Astrocyte (in vitro differentiated cells and primary cell): ENCODE measurements around the gene ANKRD53. TPM values are rescaled to one million over a fixed set of nuclear protein-coding genes. Genes with fewer than 3 reads are reported as not detected.

Source experiments
- DNase-seq: peaks from one replicate; pipeline ENCODE4 v3.0.0-alpha.2; 2010; ENCODE audit warnings: low read depth
- FAIRE-seq: peaks from 2 replicates; lab custom pipeline; 2011; peaks lifted over from hg19 to GRCh38; lab: Jason Lieb, UNC
- H2AFZ ChIP-seq: 2 replicates; pipeline ENCODE4 v1.6.0; 2012; ENCODE audit warnings: low read depth, low read length, inconsistent platforms
- H3K27ac ChIP-seq: 2 replicates; pipeline ENCODE4 v1.5.1; 2011; ENCODE audit warnings: low read depth, low read length, inconsistent platforms
- H3K27me3 ChIP-seq: 2 replicates; pipeline ENCODE4 v1.6.0; 2011; ENCODE audit warnings: low read length, inconsistent platforms; ENCODE audit not compliant: insufficient read depth
- H3K36me3 ChIP-seq: 2 replicates; pipeline ENCODE4 v1.5.1; 2011; ENCODE audit warnings: low read length, inconsistent platforms; ENCODE audit not compliant: insufficient read depth
- H3K4me1 ChIP-seq: 2 replicates; pipeline ENCODE4 v1.5.1; 2011; ENCODE audit warnings: low read length, inconsistent platforms; ENCODE audit not compliant: insufficient read depth
- H3K4me2 ChIP-seq: 2 replicates; pipeline ENCODE4 v1.6.0; 2012; ENCODE audit warnings: low read length, inconsistent platforms
- H3K4me3 ChIP-seq: 2 replicates; pipeline ENCODE4 v1.5.1; 2011; ENCODE audit warnings: low read depth, mild to moderate bottlenecking, low read length, inconsistent platforms; ENCODE audit not compliant: insufficient read depth
- H3K79me2 ChIP-seq: 2 replicates; pipeline ENCODE4 v1.6.0; 2012; ENCODE audit warnings: mild to moderate bottlenecking, low read length, inconsistent platforms; ENCODE audit not compliant: insufficient read depth
- H3K9ac ChIP-seq: 2 replicates; pipeline ENCODE4 v1.6.0; 2012; ENCODE audit warnings: mild to moderate bottlenecking, low read length, inconsistent platforms
- H3K9me3 ChIP-seq: 2 replicates; pipeline ENCODE4 v1.5.1; 2012; ENCODE audit warnings: low read depth, mild to moderate bottlenecking, low read length, inconsistent platforms; ENCODE audit not compliant: insufficient read depth
- H4K20me1 ChIP-seq: 2 replicates; pipeline ENCODE4 v1.6.0; 2012; ENCODE audit warnings: low read length, inconsistent platforms; ENCODE audit not compliant: insufficient read depth
- H3K27ac Mint-ChIP-seq: one replicate; pipeline ENCODE4 v1.8.0; 2021; ENCODE audit warnings: mild to moderate bottlenecking, mixed read lengths; ENCODE audit not compliant: unreplicated experiment
- H3K27me3 Mint-ChIP-seq: one replicate; pipeline ENCODE4 v1.8.0; 2021; ENCODE audit warnings: low read depth, mixed read lengths; ENCODE audit not compliant: unreplicated experiment
- H3K36me3 Mint-ChIP-seq: one replicate; pipeline ENCODE4 v1.8.0; 2021; ENCODE audit warnings: low read depth, mixed read lengths; ENCODE audit not compliant: unreplicated experiment
- H3K4me1 Mint-ChIP-seq: one replicate; pipeline ENCODE4 v1.8.0; 2021; ENCODE audit warnings: low read depth, mixed read lengths; ENCODE audit not compliant: unreplicated experiment
- H3K4me3 Mint-ChIP-seq: one replicate; pipeline ENCODE4 v1.8.0; 2021; ENCODE audit warnings: mild to moderate bottlenecking, moderate library complexity, mixed read lengths; ENCODE audit not compliant: unreplicated experiment
- H3K9me3 Mint-ChIP-seq: one replicate; pipeline ENCODE4 v1.8.0; 2021; ENCODE audit warnings: mild to moderate bottlenecking, mixed read lengths; ENCODE audit not compliant: unreplicated experiment
- CTCF ChIP-seq: IDR thresholded peaks from 2 replicates; pipeline ENCODE4 v1.5.1; 2011; ENCODE audit warnings: low read depth, mild to moderate bottlenecking, inconsistent platforms, low read length, moderate library complexity; ENCODE audit not compliant: insufficient read depth
- EZH2 ChIP-seq: IDR thresholded peaks from 2 replicates; pipeline ENCODE4 v1.6.1; 2012; ENCODE audit warnings: mild to moderate bottlenecking, low read length, inconsistent platforms; ENCODE audit not compliant: insufficient read depth
- total RNA-seq: library from RNA; stranded (reverse); gene quantifications from 2 replicates; pipeline ENCODE4 v1.2.1, GENCODE V29; 2021

The ANKRD53 gene
- total RNA-seq, 1 donor from 2014 or later: 1.1 TPM

GRCh38 chr2:70936979-70937811 lies 41.2 kb upstream of the ANKRD53 start:
- H3K4me3 Mint-ChIP-seq: no peak overlapping the region
- TF ChIP-seq EZH2: no peak
- TF ChIP-seq CTCF: no peak
- H3K27me3 Mint-ChIP-seq: peaks cover 73% of the 10 kb centered on the region
- Histone ChIP-seq H3K4me3 (no peak overlapping the region), H3K79me2 (no peaks in the 10 kb centered on the region), H3K27me3 (peaks cover 14% of the 10 kb centered on the region), H3K27ac (no peak overlapping the region), H3K4me2 (no peak overlapping the region), H3K9ac (no peak overlapping the region), H3K4me1 (no peaks in the 10 kb centered on the region), H4K20me1 (no peaks in the 10 kb centered on the region), H3K9me3 (no peaks in the 10 kb centered on the region), H3K36me3 (no peaks in the 10 kb centered on the region), H2AFZ (no peak overlapping the region)
- peaks cover 10% of the 10 kb centered on the region for H3K4me1 Mint-ChIP-seq
- H3K27ac Mint-ChIP-seq: no peak overlapping the region
- FAIRE-seq (no peak), DNase-seq (no peak)
- peaks cover 3% of the 10 kb centered on the region for H3K36me3 Mint-ChIP-seq
- H3K9me3 Mint-ChIP-seq: peaks cover under 1% of the 10 kb centered on the region

DNA sequence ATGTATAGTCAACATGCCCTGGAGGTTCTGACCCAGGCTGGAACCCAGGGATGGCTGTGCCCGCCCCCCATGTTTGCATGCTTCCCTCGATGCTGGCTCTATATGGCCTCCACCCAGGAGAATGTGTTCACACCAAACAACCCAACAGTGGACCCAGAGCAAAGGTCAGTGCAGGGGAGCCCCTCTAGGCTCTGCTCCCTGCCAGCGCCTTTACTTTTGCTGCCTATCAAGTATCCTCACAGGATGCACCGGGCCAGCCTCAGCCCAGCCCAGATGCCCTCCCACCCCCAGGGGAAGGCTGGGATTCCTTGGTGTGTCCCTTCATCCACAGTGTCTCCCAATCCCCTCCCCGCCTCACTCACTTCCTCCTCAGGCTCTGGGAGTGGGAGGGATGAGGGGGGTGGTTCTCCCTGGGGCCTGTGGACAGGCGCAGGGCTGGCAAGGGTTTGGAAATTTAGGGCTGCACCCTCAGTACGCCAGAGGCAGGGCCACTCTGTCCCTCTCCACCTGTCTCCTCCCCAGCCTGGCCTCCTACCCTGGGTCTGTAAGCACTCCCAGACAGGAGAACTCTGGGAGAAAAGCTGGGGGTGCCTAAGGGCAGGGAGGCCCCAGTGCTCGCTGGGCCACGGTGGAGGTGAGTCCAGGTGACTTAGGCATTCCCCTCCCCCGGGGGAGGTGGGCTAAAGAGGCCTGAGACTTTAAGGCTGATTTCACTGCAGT lies 40.4 kb upstream of the ANKRD53 start:
- FAIRE-seq: no peak

More for the DNA sequence above, 40.4 kb upstream of the ANKRD53 start:
- no peak for DNase-seq
- Mint-ChIP-seq H3K4me3 (no peak overlapping the region), H3K27ac (no peak overlapping the region), H3K36me3 (peaks cover 3% of the 10 kb centered on the region), H3K27me3 (peaks cover 80% of the 10 kb centered on the region), H3K9me3 (no peaks in the 10 kb centered on the region), H3K4me1 (peaks cover 13% of the 10 kb centered on the region)
- Histone ChIP-seq H4K20me1 (no peaks in the 10 kb centered on the region), H3K79me2 (no peaks in the 10 kb centered on the region), H3K27me3 (peaks cover 14% of the 10 kb centered on the region), H3K27ac (no peak overlapping the region), H3K4me3 (no peak overlapping the region), H3K9ac (no peak overlapping the region), H3K4me2 (no peak overlapping the region), H3K9me3 (no peaks in the 10 kb centered on the region), H2AFZ (no peak overlapping the region), H3K36me3 (no peaks in the 10 kb centered on the region), H3K4me1 (no peaks in the 10 kb centered on the region)
- TF ChIP-seq CTCF (no peak), EZH2 (no peak)
